Skeletal muscle cell (primary cell): ENCODE measurements around the gene SDHB.

Experiments
- DNase-seq: peaks from one replicate; pipeline ENCODE4 v3.0.0-alpha.2; 2010; ENCODE audit warnings: low read depth
- H3K4me3 ChIP-seq: 2 replicates; pipeline ENCODE4 v1.5.1; 2011; ENCODE audit warnings: low read depth, mild to moderate bottlenecking, control low read depth, low read length, moderate library complexity

The SDHB gene

DNA sequence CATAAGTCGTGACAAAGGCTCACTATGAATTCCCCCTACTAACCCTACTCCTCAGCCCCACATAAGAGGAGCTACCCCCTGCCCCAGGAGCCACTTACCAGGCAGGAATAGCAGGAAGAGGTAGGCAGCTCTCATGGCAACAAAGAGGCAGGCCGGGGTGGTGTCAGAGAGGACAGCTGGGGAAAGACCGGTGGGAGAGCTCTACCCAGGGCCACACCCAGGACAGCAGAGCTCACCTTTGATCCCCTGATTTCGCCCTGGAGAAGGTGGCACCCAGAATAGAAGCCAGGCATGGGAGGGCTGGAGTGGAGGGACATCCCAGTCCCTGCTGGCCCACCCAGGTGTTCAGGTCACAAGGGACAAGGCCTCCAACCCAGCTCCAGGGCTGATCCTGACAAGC, 75.7 kb downstream of the SDHB start:
- no peak for DNase-seq
- no peak overlapping the region for H3K4me3 ChIP-seq

GRCh38 chr1:16977377-16977776, 76.5 kb downstream of the SDHB start:
- H3K4me3 ChIP-seq: no peak overlapping the region

GRCh38 chr1:16976966-16977365, 76.9 kb downstream of the SDHB start:
- no peak overlapping the region for H3K4me3 ChIP-seq
- DNase-seq: no peak

More at GRCh38 chr1:16977377-16977776, 76.5 kb downstream of the SDHB start:
- DNase-seq: no peak

DNA sequence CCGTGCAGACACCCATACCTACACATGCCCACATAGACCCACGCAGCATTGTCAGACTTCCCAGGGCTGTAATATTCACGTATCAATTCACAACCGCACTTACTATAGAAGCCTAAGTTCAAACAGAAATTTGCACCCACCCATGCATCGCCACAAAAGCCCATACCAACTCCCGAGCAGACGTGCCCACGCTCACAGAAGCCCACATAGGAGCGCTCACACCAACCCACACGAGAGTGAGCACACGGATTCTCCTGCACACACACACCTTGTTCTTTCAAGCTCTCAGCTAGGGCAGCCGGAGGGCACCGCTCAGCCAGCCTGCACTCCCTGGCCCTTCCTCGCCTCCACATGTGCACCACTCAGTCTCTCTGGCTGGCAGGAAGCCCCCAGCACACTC, 78.0 kb downstream of the SDHB start:
- no peak for DNase-seq
- H3K4me3 ChIP-seq: no peak overlapping the region

DNA sequence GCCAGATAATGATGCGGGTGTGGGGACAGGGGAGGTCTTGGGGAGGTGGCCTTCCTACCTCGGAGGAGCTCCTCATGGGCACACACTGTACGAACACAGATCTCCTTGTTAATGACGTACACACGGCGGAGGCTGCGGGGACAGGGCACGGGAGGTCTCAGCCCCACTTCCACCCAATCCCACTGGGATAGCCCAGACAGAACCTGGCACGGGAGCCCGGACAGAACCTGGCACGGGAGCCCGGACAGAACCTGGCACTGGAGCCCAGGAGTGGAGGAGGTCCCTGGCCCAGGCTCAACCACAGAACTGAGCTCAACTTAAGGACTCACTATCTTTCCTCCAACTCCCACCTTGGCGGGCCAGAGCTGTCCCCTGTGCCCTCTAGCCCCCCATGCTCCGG, 78.6 kb downstream of the SDHB start:
- no peak overlapping the region for H3K4me3 ChIP-seq
- DNase-seq: no peak

DNA sequence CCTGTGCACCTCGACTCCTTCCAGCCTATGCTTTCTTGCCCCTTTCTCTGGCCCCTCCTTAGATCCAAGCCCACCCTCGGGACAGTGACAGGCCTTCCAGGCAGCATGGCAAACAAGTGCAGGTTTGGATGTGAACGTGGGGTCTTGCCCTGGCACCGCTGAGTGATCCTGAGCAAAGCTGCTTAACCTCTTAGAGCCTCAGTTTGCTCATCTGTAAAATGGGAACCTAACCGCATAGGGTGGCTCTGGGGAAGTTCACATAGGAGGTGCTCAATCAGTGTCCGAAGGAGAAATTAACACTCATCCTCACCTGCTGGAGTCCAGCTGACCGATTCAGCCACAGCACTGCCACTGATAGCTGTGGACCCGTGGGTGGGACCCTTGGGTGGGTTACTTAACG, 80.6 kb downstream of the SDHB start:
- DNase-seq: no peak
- no peak overlapping the region for H3K4me3 ChIP-seq

GRCh38 chr1:16972189-16972895, 81.5 kb downstream of the SDHB start:
- DNase-seq: no peak
- H3K4me3 ChIP-seq: no peak overlapping the region

DNA sequence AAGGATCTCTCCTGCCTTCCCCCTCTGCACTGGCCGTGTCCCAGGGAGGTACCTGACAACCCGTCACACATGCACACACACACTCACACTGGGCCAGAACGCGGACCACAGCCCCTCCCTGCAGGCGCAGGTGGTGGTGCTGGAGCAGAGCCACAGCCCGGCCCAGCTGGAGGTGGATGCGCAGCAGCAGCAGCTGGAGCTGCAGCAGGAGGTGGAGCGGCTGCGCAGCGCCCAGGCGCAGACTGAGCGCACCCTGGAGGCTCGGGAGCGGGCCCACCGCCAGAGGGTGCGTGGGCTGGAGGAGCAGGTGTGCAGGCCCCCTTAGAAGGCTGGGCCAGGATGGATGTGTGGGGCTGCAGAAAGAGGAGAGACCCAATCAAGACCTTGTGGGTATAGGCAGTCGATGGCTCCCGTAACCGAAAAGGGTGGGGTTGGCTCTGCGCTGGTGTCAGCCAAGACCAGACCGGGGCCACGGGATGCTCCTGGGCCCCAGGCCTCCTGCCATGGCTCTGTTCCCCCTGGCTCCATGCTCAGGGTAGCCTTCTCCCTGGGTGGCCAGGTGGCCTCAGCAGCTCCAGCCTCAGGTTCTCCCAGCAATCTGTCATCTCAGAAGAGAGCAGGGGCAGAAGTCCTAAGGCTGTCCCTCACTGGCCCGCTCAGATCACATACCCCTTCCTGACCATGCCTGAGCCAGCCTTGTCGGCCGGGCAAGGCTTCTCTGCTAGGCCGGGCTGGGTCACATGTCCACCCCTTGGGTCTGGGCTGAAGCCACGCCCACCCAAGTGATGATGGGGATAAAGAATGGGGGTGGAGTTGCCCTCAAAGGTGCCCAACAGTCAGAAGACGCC, 82.3 kb downstream of the SDHB start:
- DNase-seq: no peak
- H3K4me3 ChIP-seq: no peak overlapping the region

DNA sequence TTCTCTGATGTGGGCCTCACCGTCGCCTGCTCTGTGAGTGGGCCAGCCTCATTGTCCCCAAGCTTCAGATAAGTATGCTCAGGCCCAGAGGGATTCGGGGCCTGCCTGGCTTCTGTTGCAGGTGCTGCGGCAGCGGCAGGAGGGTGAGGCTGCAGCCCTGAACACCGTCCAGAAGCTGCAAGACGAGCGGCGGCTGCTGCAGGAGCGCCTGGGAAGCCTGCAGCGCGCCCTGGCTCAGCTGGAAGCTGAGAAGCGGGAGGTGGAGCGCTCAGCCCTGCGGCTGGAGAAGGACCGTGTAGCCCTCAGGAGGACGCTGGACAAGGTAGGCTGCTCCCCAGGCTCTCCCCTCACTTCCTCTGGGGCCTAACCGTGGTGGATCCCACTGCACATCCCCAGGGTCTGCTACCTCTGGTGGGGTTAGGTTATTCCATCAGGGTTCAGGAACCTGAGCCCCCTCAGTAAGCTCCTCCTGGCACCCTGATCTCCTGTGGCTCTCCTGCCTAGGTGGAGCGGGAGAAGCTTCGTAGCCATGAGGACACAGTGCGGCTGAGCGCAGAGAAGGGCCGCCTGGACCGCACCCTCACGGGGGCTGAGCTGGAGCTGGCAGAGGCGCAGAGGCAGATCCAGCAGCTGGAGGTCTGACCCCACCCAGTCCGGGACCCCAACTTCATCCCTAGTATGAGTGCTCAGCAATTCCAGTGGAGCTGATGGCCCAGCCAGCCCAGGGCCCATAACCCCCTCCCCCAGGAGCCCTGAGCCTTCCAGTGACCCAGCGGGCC, 83.5 kb downstream of the SDHB start:
- no peak overlapping the region for H3K4me3 ChIP-seq

GRCh38 chr1:16969651-16970050, 84.2 kb downstream of the SDHB start:
- no peak overlapping the region for H3K4me3 ChIP-seq
- DNase-seq: no peak

More for the DNA sequence above, 83.5 kb downstream of the SDHB start:
- no peak for DNase-seq

DNA sequence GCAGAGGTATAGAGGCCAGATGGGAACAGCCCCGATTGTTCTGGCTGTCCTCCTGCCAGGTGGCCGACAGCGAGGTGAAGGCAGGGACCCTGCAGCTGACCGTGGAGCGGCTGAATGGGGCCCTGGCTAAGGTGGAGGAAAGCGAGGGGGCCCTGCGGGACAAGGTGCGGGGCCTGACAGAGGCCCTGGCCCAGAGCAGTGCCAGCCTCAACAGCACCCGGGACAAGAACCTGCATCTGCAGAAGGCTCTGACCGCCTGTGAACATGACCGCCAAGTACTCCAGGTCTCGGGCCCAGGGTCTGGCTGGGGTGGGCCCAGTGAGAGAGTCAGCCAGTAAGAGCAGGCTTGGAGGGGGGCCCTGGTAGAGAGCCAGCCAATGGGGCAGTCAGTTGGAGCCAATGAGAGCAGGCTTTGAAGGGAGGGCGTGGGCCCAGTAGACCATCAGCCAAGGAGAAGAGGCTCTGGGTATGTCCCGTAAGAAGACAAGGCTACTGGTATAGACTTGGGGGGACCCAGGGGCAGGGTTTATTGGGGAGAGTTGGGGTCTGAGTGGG, 84.7 kb downstream of the SDHB start:
- DNase-seq: no peak
- no peak overlapping the region for H3K4me3 ChIP-seq
